HG02981 (cell line): Measurements from ENCODE around the gene RLBP1.
A peak's percentile ranks its signal among the peaks of the same experiment; 100 is the strongest.

Experiments used
- ATAC-seq: cut with Tn5 transposase; IDR thresholded peaks from one replicate; pipeline ENCODE4 v1.9.1; 2021; ENCODE audit warnings: mild to moderate bottlenecking, moderate library complexity; ENCODE audit not compliant: unreplicated experiment

The RLBP1 gene

GRCh38 chr15:89179966-89180875 is 41.2 kb downstream of the RLBP1 start:
- ATAC-seq: no peak

- ATAC-seq: no peak
Observed at GRCh38 chr15:89178307-89178977, 42.9 kb downstream of the RLBP1 start.

DNA sequence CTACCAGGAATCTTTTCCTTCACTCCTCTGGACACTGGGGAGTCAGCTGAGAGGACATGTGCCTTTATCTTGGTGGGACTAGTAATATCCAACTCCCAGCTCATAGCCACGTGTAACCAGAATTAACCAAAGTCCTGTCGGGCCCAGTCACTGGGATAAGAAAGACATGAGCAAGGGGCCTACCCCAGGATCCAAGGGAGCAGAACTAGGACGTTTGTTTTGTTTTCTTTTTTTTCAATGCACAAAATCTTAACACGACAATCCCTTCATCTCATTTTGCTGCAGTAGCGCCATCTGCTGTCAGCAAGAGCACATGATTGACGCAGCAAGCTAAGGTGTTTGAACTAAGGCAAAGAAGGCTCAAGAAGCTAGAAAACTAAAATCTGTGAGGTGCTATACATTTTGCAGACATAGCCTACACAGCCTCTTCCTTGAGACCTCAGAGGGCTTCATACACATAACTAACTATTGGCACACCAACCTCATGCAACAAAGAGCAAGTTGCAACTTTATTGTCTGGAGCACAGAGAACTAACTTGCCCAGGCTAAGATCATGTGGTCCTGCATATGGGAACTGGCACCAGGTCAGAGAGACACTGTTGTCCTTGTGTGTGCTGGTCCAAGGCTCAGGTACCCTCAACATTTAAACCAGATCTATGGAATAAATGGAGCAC is 43.6 kb downstream of the RLBP1 start:
- ATAC-seq: no peak

DNA sequence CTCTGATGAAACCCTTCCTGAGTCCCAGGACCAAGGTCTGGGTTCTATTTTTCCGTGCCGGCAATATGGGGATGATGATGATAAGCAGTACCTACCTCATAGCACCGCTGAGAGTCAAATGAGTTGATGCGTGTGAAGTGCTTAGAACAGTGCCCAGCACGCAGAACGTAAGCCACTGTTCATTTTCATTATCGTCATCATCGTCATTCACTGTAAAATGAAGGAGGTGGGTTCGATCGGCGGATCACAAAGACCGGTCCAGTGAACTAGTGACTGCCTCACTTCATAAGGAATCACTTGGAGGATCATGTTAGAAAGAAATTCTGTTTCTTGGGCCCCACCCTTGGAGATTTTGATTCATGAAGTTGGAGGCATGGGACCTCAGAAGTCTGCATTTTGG is 44.3 kb downstream of the RLBP1 start:
- ATAC-seq: no peak

DNA sequence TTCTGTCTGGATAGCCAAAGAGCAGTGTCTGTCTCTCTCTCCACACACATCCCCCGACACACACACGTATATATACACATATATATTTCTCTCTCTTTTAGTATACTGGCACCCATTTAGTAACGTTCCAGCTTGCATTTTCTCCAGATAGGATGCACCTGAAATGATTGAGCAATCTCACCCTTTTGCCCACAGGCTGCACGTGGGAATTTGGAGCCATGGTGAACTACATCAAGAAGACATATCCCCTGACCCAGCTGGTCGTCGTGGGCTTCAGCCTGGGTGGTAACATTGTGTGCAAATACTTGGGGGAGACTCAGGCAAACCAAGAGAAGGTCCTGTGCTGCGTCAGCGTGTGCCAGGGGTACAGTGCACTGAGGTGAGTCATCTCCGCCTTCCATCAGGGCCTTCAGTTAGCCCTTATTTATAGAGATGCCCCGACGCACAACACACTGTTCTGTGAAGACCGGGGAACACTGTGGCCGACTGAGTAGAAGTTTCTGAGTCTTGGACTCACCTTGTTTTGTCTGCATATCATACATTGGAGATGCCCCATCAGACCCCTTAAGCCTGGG is 45.7 kb downstream of the RLBP1 start:
- ATAC-seq: no peak

- ATAC-seq: no peak
Observed at GRCh38 chr15:89174476-89174875, 46.9 kb downstream of the RLBP1 start.

- ATAC-seq: no peak
Observed at GRCh38 chr15:89172921-89173320, 48.5 kb downstream of the RLBP1 start.

- no peak for ATAC-seq
Observed at GRCh38 chr15:89171136-89172072, 50.0 kb downstream of the RLBP1 start.

- ATAC-seq: no peak
Observed at GRCh38 chr15:89170364-89170763, 51.0 kb downstream of the RLBP1 start.

DNA sequence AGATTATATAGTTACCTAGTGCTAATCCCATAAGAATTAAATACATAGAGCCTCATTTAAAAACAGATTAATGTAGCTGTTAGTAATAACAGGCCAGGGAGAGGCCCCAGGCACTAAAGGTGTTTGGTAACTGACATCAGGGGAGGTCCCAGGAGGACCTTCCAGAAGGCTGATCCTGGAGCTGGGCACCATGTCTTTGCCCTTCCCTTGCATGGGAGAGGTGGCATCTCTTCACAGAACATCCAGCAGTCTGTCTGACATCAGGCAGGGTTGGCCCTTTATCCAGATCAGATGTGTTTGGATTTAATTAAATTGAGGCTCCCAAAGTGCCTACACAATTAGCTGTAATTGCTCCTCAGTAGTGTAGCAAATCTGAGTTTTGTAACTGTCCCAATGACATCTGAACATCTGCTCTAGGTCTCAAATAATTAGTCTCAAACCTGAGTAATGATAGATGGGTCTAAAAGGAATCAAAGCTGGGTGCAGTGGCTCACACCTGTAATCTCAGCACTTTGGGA is 53.0 kb downstream of the RLBP1 start:
- ATAC-seq: no peak

DNA sequence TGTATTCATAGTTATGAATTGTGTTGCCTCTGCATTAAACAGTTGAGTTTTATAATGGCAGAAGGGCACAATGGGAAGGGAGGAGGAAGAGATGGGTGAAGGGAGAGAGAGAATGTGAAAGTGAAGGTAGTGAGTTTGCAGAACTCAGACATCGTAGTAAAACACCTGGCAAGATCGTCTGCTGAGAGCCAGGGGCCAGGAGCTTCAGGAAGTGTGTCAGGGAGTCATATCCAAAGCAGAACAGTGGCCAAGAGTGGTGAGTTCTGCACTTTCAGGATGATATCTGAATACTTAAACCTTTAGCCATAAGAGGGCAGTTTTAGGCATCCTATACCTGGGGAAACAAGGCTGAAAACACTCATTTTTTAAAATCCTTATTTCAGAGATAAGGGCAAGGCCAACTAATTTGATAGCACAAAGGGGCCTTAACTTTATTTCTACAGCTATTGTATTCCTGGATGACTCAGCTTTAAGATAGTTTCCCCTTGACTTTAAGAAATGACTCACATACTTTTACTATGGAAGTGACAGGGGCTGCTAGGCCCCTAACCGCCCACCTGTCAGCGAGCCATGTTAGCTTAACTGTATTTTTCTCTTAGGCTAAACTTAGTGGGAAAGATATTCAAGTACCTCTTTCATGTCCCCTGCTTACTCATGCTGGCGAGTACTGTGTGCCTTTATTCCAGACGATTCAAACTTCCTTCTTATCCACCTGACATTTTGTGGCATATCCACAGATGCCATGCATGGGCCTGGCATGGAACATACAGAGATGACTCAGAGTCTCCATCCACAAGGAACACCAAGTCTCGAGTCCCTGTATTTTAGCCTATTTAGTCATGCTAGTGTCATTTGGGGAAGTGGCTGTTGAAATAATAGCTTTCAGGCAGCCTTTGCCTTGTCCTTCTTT is 53.9 kb downstream of the RLBP1 start:
- peak; percentile 74 for ATAC-seq

GRCh38 chr15:89165677-89166076 is 55.7 kb downstream of the RLBP1 start:
- ATAC-seq: no peak

DNA sequence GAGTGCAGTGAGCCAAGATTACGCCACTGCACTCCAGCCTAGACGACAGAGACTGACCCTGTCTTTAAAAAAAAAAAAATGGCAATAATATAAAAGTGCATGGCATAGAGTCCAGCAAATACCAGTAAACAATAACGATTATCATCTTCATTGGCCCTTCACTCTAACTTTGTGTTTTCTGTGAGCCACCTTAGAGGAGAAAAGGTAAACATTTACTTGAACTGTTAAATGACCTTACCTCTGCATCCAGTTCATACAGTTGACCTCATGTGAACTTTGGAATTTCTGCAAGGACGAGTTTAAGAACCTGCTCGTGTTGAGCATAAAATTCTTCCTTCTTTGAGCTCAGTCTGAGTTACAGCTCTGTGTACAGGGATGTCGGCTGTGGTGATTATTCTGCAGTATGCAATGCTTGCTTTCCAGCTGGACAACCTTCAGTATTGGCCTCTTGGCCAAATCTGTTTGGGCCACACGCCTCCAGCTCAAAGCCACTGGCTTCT is 56.6 kb downstream of the RLBP1 start:
- ATAC-seq: no peak

- ATAC-seq: no peak
Observed at GRCh38 chr15:89163271-89164055, 57.9 kb downstream of the RLBP1 start.

GRCh38 chr15:89161666-89162065 is 59.7 kb downstream of the RLBP1 start:
- ATAC-seq: no peak
